GM04503 (cell line): ENCODE measurements around the gene KCNK6.

Experiments
- DNase-seq: peaks from one replicate; pipeline ENCODE4 v3.0.0-alpha.2; 2012; ENCODE audit warnings: low read depth

KCNK6 gene

DNA sequence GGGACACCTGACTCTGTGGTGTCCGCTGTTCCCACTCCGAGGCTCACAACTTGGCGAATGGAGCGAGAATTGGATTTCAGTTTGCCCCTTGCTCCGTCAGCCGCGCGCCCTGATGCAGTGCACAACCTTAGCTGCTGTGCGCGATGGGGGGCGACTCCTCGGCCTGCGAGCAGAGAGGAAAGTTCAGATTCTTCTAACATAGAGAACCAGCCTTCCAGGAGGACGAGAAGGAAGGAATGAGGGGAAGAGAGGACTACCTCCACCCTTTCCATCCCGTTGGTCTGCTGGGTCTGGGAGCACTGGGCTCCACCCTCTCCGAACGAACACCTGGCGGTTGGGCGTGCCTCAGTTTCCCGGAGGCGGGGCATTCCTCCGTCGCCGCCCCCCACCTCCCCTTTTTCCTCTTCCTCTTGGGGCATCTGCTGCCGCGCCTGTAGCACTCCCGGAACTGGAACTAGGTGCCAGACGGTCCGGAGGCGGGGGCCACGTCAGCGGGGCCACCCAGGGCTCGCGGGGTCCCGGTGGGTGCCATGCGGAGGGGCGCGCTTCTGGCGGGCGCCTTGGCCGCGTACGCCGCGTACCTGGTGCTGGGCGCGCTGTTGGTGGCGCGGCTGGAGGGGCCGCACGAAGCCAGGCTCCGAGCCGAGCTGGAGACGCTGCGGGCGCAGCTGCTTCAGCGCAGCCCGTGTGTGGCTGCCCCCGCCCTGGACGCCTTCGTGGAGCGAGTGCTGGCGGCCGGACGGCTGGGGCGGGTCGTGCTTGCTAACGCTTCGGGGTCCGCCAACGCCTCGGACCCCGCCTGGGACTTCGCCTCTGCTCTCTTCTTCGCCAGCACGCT is at the start of gene KCNK6:
TSS of gene KCNK6 (plus strand) at position 425 of the 838 bp plus-strand sequence. CDS start at position 531, 106 bp downstream.
- no peak for DNase-seq

DNA sequence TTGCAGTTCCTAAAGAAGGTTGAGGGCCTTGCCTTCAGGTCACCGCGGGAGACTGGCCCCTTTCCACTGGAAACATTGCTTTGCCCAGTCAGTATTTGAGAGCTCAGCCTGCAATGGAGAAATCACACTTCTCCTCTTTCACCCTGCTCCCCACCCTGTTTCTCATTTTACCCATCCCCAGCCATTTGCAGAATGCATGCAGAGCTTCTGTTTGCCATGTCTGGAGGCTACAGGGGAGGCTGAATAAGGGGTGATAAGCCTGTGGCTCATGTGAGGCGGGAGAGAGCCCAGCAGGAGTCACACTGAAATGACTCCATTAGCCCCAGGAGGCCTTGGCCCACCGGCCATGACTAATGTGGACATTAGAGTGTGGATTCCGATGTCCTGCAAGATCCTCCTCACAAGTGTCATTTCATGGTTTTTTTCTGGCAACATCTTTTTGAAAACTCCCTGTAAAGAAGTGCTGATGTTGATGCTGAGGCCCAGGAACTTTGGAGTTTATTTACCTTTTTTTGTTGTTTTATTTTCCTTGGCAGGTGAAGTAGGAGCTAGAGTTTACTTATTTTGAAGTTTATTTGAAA is 49.0 kb upstream of the KCNK6 start:
- no peak for DNase-seq

DNA sequence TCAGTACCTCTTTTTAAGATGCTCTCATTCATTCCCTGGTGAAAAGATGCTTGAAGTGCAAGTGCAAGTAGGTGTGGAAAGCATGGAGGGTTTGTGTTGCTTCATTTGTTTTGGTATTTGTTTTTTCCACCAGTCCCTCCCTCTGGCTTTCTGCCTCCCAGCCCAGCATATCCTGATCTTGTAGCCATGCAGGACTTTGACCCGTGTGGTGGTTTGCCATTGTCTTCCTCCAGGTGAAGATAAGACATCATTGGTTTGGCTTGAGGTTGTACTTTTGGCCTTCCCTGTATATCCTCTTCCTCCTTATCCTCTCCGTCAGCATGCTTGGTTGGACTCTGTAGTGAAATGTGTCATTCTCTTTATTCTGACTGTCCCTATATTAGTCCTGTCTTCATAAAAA is 46.1 kb upstream of the KCNK6 start:
- DNase-seq: no peak

DNA sequence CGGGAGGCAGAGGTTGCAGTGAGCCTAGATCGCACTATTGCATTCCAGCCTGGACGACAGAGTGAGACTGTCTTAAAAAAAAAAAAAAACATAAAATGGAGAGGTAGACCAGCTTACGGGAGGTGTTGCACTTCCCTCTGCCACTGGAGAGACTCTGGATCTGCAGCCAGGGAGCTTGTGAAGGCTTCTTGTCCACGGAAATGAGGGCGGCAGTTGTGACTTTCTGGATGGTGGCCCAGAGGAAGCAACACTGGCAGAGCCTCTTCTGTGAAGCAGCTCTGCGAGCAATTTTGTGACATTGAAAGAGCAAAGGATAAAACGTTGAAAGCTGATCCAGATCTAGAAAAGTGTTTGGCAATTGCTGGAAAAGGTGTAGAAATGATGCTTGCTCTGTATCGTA is 44.9 kb upstream of the KCNK6 start:
- no peak for DNase-seq

DNA sequence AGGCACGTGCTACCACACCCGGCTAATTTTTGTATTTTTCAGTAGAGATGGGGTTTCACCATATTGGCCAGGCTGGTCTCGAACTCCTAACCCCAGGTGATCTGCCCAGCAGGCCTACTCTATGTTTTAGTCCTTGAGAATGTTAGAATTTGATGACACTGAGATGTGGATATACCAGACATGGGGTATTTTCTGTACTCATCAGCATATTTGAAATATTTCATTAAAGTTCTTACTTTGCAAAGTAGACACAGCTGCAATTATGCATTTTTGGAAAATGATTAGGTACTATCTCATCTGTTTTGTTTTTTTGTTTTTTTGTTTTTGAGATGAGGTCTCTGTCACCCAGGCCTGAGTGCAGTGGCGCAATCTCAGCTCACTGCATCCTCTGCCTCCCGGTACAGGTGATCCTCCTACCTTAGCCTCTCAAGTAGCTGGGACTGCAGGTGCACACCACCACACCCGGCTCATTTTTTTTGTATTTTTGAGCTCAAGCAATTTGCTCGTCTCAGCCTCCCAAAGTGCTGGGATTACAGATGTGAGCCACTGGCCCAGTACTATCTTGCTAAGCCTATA is 42.6 kb upstream of the KCNK6 start:
- DNase-seq: no peak

DNA sequence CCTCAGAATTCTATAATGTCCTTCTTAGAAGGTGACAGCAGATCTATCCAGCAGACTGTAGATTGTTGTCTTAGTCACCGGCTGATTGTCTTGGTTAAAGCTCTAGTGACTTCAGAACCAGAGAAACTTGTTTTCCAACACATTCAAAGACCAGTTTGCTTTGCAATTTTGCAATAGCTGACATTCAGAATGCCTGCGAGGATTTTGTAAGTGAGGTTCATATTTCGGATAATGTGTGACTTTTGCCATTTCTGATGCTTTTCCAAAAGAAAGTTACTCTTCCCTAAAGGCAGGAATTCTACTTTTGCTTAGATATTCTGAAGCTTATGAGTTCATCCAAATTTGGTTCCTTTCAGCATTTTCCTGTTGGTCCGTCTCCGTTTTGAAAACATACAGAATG is 42.1 kb upstream of the KCNK6 start:
- DNase-seq: no peak

DNA sequence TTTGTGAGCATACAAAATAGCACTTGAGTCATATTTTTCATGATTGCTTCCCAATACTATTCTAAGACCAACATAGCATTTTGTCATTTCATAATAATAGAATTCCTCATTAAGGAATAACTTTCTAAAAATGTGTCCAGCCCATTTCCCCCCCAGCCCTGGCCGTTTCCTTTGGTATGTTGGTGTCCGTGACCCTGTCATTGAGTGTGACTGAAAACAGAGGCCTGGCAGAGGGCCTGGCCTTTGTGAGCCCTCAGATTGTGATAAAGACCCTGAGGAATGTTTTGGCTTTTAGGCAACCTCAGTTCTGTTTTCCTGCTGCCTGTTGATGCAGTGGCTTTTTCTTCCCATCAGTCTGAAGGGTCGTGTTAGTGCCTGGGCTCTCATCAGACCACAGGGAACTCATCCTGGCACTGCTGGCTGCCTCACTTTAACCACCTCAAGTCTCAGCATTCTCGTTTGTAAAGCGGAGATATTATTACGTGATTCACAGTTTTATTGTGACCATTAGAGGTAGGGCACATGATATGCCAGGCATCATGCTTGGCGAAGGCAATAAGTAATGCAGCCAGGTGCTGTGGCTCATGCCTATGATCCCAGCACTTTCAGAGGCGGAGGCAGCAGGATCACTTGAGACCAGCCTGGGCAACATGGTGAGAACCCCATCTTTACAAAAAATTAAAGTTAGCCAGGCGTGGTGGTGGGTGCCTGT is 41.5 kb upstream of the KCNK6 start:
- peak; percentile 86 for DNase-seq

DNA sequence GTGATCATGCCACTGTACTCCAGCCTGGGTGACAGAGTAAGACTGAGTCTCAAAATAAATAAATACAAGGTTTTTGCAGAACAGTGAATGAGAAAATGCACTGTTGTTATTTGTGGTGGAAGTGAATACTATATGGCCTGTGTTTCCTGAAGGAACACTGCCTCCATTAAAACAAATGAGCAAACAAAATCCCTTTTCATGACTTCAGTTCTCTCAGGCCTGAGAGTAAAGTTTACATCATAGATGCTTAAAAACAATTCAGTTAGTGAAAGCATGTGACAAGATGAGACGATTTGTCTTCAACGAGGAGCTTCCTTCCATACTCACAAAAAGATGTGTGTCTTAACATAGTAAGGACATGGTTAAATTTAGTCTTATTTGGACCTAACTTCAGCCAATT is 40.9 kb upstream of the KCNK6 start:
- no peak for DNase-seq

DNA sequence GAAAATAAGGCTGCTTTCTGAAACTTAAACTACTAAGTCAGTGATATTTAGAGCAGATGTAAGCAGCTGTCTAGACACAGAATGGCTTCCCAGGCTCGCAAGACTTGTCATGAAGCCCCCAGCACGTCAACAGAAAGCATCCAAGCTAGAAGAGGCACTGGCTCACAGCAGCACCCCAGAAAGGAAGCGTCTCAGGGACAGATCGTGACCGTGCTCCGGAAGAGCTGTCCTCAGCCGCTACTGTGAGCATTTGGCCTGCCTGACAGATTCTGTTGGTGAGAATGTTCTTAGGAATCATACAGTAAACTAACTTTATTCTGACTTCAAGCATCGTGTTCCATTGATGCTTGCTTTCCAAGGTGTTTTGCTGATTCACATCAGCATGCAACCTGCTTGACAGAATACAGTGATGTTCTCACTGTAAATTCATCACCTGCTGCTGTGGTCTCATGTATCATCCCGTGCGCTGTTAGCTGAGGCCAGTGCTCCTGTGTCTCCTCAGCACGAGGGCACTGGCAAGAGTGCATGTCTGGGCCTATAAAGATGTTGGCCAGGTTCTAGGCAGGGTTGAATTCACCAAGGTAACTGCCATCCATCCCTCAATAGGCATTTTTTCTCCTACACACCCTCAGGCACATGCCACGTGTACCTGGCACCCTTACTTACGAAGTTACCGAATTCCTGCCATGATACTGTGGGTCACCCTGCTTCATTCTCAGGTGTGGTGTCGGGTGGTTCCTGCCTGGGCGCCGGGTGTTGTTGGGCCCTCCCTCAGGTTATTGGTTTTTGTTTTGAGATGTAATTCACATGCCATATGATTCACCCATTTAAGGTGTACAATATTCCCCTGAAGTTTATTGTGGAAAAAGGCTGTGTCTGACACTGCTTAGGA is 39.4 kb upstream of the KCNK6 start:
- DNase-seq: no peak

DNA sequence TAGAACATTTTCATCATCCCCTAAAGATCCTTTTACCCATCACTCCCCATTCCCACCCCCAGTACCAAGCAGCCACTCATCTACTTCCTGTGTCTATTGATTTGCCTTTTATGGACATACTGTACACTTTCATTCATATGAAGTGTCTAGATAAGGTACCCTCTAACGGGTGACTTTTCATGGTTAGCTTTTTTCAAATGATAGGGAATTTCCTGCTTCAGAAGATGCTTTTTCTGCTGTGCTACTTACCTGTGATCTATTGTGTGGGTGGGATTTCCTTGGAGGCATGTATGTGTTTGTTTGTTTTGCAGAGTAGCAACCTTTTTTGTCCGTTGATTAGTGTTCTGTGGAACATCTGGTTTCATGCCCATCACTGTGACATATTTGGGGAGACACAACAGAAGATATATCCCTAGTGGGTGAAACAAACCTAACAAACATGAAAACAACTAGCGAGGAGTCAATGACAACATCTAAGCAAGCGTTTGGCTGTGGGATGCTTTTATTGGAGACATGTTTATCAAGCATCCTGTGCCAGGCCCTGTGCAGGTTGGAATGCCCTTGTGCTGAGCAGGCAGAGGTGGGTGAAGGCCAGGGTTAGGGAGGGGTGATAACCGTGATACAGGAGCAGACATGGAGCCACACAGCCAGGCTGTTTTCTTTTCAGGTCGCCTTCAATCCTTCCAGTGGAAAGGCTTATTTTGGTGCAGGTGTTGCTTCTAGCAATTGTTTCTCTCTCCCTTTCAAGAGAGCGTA is 37.7 kb upstream of the KCNK6 start:
- DNase-seq: no peak

DNA sequence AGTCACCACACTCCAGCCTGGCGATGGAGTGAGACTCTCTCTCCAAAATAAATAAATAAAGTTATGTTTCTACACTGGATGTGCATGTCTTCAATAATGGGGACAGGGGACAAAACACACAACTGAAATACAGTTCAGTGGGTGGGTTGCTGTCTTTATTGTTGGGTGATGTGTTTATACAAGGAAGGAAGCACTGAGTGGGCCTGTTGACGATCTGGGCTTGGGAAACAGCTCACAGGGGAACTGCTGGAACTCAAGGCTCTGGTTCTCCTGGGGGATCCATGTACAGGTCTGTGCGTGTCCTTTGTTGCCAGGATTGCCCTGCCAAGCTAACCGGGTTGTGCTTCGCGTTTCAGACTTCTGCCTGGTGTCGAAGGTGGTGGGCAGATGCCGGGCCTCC is 36.4 kb upstream of the KCNK6 start:
- DNase-seq: no peak

DNA sequence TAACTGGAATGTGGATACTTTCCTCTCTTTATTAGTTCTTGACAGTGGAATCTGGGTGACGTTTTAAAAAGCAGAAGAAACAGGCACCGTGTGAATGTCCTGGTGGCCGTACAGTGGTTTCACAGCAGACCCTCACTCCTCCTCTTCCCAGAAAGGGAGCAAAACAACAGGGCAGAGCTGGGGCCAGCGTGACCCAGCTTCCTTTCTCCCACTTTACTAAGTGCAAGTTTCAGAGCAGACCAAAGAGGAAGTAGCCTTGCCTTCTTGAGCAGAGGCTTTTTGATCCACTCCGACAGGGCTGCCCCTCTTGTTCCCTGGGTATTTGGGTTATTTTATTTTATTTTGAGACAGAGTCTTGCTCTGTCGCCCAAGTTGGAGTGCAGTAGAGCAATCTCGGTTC is 35.2 kb upstream of the KCNK6 start:
- DNase-seq: no peak

DNA sequence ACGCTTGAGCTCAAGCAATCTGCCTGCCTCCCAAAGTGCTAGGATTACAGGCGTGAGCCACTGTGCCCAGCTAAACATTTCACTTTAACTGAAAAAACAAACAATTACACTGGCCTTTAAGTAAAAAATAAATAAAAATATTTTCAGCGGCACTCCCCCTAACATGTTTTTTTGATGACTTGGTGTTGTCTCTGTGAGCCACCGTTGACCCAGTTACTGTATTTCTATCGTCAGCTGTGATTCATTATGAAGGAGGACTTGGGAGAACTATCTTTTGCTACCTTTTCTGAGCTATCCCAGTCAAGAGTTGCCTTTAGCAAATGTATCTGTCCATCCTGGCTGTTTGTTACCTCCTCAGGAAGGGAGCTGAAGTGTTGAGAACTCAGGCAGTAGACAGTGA is 34.1 kb upstream of the KCNK6 start:
- DNase-seq: no peak

DNA sequence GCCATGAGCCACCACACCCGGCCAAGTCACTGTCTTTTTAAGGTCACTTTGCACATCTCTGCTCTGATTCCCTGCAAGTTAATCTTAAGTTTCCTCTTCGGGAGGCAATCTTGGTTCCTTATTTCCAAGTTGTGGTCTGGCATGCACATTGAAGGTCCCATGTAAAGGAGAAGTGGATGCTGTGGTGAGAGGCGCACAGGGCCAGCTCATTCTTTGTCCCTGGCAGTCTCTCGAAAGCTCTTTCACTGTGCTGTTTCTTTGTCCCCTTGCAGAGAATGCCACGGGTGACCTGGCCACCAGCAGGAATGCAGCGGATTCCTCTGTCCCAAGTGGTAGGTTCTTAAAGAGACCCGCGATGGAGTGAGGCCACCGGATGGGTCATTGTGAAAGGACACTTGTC is 32.0 kb upstream of the KCNK6 start:
- no peak for DNase-seq

DNA sequence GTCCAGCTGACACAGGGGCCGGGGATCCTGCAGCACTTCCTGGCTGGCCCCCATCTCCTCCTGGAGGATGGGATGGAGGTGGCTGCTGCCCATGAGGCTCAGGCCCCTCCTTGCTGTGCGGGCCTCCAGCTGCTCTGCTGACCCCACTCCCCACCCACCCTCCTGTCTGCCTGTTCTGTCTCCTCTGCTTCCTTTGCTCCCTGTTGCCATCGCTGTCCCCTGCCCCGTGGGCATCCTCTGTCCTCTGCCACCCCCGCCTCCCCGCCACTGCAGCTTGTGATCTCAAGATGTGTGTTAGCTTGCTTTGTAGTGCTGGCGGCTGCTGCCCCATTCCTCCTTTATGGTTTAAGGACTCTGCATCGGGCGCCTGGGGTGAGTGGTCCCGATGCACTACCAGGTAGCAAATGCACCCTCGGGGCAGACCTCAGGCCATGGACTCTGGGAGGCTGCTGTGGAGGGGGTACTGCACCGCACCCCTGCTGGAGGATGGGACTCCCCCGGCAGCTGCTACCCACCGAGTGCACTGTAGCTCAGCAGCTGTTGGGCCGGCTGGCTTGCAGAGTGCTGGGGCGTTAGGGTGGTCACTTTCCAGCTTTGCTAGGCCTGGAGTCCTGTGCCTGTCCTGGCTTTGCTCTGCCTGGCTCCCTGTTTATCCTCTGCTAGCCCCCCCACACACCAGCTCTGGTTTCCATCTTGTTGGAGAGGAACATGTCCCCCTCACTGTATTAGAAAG is 31.4 kb upstream of the KCNK6 start:
- no peak for DNase-seq

DNA sequence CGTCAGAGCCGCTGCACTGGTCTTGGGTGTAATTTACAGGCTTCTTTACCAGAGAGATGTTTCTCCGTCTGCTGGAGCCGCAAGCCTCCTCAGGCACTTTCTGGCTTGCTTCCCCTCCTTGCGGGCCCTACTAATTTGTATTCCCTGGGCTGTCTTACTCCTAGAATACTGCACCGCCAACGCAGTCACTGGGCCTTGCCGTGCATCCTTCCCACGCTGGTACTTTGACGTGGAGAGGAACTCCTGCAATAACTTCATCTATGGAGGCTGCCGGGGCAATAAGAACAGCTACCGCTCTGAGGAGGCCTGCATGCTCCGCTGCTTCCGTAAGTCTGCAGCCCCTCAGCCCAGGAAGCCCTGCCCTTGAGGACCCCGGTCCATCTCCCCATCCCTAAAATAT is 29.7 kb upstream of the KCNK6 start:
- no peak for DNase-seq

DNA sequence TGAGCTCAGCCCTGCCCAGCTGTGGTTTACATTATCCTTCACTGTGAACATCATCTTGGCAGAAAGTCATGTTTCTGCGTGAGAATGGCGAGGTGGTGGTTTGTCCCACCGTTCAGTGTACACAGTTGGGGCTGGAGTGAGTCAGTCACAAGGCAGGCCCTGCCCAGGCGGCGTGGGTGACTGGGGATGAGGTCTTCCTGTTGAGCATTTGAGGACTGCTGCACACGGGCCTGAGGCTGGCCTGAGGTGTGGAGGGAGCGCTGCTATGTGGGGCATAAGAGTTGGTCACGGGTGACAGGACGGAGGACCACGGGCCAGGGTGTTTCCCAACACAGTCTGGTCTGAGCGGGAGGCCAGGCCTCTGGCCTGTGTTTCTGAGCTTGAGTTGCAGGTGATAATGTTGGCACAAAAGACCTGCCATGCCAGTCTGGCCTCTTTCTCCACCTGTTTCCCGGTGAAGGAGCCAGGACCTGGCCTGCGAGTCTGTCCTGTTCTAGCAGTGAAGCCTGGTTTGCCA is 29.0 kb upstream of the KCNK6 start:
- DNase-seq: peak; percentile 90

DNA sequence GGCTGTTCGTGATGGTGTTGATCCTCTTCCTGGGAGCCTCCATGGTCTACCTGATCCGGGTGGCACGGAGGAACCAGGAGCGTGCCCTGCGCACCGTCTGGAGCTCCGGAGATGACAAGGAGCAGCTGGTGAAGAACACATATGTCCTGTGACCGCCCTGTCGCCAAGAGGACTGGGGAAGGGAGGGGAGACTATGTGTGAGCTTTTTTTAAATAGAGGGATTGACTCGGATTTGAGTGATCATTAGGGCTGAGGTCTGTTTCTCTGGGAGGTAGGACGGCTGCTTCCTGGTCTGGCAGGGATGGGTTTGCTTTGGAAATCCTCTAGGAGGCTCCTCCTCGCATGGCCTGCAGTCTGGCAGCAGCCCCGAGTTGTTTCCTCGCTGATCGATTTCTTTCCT is 27.8 kb upstream of the KCNK6 start:
- no peak for DNase-seq

DNA sequence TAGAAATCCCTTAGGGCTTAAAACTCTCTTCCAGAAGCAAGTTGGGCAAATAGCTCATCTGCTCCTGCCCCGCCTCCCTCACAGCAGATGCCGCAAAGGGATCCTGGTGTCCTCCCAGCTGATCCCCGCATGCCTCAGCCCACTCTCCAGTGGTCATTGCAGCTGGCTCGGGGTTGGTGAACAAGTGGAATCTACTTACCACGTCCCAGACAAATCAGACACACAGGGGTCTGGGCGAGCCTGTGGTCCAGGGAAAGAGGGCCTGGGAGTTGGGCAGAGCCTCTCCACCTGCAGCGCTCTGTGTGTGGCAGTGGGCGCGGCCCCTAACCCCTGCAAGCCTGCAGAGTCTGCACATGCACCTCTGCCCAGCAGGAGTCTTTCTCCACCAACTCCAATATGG is 26.4 kb upstream of the KCNK6 start:
- DNase-seq: no peak

DNA sequence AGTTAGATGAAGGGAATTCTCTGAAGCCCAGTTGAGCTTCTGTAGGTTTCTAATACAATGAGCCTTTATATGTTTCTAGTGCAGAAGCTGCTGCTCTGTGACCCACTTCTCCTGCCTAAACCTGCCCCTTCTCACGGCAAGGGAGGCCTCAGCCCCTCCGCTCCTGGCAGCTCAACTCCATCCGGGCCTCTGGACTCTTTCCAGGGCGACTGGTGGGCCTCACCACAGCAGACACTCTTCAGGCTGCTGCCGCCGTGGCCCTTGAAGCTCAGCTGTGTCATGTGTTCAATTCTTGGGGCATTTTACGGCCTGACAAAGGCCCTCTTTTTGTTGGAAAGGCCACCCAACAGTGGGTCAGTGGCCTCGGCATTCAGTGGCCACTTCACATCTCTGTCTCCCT is 25.6 kb upstream of the KCNK6 start:
- no peak for DNase-seq
